Measurements from ENCODE around the gene CST3. TPM values are rescaled to one million over a fixed set of nuclear protein-coding genes. Genes with fewer than 3 reads are reported as not detected.

CST3 gene, protein sequence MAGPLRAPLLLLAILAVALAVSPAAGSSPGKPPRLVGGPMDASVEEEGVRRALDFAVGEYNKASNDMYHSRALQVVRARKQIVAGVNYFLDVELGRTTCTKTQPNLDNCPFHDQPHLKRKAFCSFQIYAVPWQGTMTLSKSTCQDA
- total RNA-seq (2022; extraction: Qiagen RNA extraction), result 224 to 428 TPM (median 398 TPM) in 5 replicates

DNA sequence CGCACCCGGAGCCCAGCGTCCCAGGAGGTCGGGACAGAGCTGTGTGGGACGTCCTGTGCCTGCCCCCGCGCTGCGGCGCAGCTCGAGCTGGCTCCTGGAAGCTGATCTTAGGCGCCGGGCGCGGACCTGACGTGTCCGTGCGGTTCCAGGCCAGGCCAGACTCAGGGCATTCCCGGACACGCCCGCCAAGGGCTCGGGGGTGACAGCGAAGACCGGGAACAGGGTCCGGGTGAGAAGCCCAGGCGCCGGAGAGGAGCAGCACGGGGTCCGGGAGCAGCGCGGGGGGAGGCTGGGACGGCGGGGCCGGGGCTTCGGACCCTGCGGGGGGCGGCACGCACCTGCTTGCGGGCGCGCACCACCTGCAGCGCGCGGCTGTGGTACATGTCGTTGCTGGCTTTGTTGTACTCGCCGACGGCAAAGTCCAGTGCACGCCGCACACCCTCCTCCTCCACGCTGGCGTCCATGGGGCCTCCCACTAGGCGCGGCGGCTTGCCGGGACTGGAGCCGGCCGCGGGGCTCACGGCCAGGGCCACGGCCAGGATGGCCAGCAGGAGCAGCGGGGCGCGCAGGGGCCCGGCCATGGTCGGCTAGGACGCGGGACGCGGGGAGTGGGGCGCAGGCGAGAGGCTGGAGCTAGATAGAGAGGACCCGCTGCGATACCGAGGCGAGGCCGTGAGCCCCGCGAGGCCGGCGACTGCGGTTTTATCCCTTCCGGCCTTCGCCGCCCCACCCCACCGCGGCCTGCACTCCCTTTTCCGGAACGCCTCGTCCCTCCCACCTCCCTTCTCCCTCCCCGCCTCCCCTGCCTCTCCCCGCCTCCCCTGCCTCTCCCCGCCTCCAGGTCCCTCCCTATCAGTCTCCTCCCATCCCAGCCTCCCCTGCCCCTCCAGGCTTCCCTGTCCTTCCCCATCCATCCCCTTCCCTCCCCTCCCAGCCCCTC, at the start of gene CST3:
CST3 (minus strand) TSS at position 674 of the 940 bp plus-strand sequence; CDS start at position 581, 93 bp downstream.

DNA sequence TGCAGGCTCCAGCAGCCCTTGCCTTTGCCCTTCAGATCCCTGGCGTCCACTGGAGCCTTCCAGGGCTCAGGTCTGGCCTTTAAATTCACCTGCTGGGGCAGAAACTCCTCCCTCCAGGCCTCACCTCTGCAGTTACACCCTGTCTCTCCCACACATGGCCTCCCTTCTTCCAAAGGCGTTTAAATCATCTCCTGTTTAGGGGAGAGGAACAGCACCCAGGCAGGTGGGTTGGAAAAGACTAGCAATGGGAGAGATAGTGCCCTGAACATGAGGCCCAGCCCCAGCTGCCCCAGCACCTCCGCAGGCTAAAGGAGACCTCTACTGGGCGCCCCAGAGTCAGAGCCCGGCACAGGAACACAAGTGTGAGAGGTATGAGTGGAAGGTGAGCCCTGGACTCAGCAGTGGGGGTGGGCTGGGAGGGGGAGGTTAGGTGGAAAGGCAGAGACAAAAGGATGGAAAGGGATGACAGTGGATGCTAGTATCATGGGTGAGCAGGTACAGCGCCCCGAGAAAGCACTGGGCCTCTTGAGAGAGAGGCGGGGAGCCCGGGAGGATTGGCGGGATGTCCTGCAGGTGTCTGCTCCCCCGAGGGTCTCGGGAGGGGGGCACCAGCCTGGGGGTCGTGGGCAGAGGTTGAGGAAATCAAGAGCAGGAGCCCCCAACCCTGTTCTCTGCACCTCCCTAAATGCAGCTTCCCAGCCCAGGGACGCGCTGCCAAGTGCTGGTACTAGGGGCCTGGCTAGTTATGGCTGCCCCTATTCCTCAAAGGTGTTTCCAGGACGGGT, 31.7 kb downstream of the CST3 start, which contains the start of gene CST9:
CST9 (minus strand) TSS at position 51 of the 785 bp plus-strand sequence. CDS start 53 bp downstream, outside the sequence.

Other genes with a start within 250 kb of the CST3 start
- 3.2 to 3.9 TPM (median 3.7 TPM) in 5 replicates for gene NAPB, start 216.5 kb downstream of the CST3 start, total RNA-seq (2022; extraction: Qiagen RNA extraction)
- not detected in 5 replicates for gene CSTL1, start 198.3 kb downstream of the CST3 start, total RNA-seq (2022; extraction: Qiagen RNA extraction)
- not detected in 5 replicates for gene CST11, start 185.1 kb downstream of the CST3 start, total RNA-seq (2022; extraction: Qiagen RNA extraction)
- not detected in 5 replicates for gene CST8, start 146.8 kb downstream of the CST3 start, total RNA-seq (2022; extraction: Qiagen RNA extraction)
- gene CST9L, start 69.5 kb downstream of the CST3 start, total RNA-seq (2022; extraction: Qiagen RNA extraction), result not detected in 5 replicates
- gene CST9, start 32.0 kb downstream of the CST3 start, total RNA-seq (2022; extraction: Qiagen RNA extraction), result not detected in 5 replicates
- gene CST4, start 51.1 kb upstream of the CST3 start, total RNA-seq (2022; extraction: Qiagen RNA extraction), result not detected in 5 replicates
- 0.50 to 1.6 TPM (median 0.87 TPM) in 5 replicates for gene CST1, start 113.0 kb upstream of the CST3 start, total RNA-seq (2022; extraction: Qiagen RNA extraction)
- 0.10 to 0.32 TPM (median 0.13 TPM) in 3 of 5 replicates, not detected in the others for gene CST2, start 188.8 kb upstream of the CST3 start, total RNA-seq (2022; extraction: Qiagen RNA extraction)
- gene CST5, start 241.8 kb upstream of the CST3 start, total RNA-seq (2022; extraction: Qiagen RNA extraction), result not detected in 5 replicates

Data from A549 treated with CORT108297 at 1 μM for 4 hours (cell line).